Prostate gland (tissue), 2 donors: ENCODE measurements around the gene ZNRD2. TPM values are rescaled to one million over a fixed set of nuclear protein-coding genes. Genes with fewer than 3 reads are reported as not detected.

Source experiments
- DNase-seq: peaks from one replicate; pipeline ENCODE4 v3.0.0-alpha.2; 2019; ENCODE audit warnings: low spot score
- H3K27ac ChIP-seq, 2 donors: fragments of 200-600 bp; sonication (generic); 2 replicates each; pipeline ENCODE4 v1.5.1; 2017 to 2019
- H3K27me3 ChIP-seq: fragments of 200-600 bp; sonication (generic); replicated peaks from 2 replicates; pipeline ENCODE4 v1.5.1; 2019; ENCODE audit not compliant: insufficient read depth
- H3K36me3 ChIP-seq, 2 donors: fragments of 200-600 bp; sonication (generic); 1 replicate in 1 of 2; 2 replicates in 1 of 2; pipeline versions ENCODE4 v1.5.1 to v1.8.1; 2017 to 2019
- H3K4me1 ChIP-seq: fragments of 200-600 bp; sonication (generic); replicated peaks from 2 replicates; pipeline ENCODE4 v1.5.1; 2019
- H3K4me3 ChIP-seq, 2 donors: fragments of 200-600 bp; sonication (generic); 2 replicates each; pipeline ENCODE4 v1.5.1; 2017 to 2019
- H3K9me3 ChIP-seq: fragments of 200-600 bp; sonication (generic); 2 replicates; pipeline ENCODE4 v1.5.1; 2017
- POLR2A ChIP-seq: fragments of 450-650 bp; IDR thresholded peaks from one replicate; pipeline ENCODE4 v1.6.1; 2016; ENCODE audit warnings: antibody characterized with exemption, mild to moderate bottlenecking
- POLR2AphosphoS5 ChIP-seq: sonication (generic); formaldehyde crosslinking; IDR thresholded peaks from one replicate; pipeline ENCODE4 v1.6.1; 2017; ENCODE audit warnings: antibody characterized with exemption
- WGBS: methylation state at CpG from one replicate; pipeline ENCODE4 v1.1.5; 2018; 5-methylcytosine and 5-hydroxymethylcytosine counted together
- intact Hi-C: fragments of 100-400 bp; cut with DNase I; formaldehyde crosslinking; loops from one replicate; pipeline ENCODE4 v1.14.2; 2022
- total RNA-seq, 2 donors: library from RNA; depleted of rRNA; stranded (reverse); fragments of >200 nt; gene quantifications; one replicate each; pipeline ENCODE4 v1.1.0, GENCODE V29; 2016
- TF ChIP-seq, protein P1 (sequence below), 4 experiments: fragments of 200-600 bp in 2 of 4; fragments of 450-650 bp in 2 of 4; sonication (generic) in 2 of 4; IDR thresholded peaks; 1 replicate in 3 of 4; 2 replicates in 1 of 4; pipeline ENCODE4 v1.5.1; 2016 to 2019; ENCODE audit warnings: antibody characterized with exemption in 4 of 4, mild to moderate bottlenecking in 2 of 4, moderate library complexity in 2 of 4

ZNRD2 gene
- total RNA-seq, 2 donors from 2014 or later: 72.8 to 98.1 TPM

DNA sequence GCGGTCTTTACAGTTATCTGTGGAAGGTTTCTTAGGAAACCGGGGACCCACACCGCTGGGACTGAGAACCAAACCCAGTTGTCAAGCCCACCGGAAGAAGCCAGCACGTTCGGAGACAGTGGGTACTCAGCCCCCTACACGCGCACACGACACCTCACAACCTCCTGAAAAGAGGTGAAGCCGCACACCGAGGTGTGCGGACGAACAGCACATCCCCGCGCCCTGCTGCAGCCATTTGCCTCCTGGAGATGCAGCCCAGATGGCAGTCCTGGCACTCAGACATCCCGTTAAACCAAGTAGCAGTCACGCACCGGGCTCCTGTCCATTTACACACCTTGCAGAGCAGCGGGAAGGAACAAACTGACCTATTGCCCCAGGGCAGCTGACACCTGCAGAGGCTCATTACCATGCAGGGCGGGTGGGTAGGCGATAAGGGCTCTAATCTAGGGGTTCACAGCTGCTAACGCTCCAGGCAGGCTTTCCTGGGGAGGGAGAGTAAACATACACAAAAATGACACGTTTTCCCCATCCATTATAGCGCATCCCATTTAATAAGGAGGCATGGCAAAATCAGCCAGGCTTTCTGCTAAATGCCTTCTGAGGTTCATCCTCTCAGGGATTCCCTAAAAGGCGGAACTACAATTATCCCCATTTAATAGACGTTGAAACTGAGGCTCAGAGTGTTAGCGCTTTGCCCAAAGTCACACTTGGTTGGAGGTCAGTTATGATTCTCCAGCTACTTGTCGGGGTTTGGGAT is 4.7 kb downstream of the ZNRD2 start:
- peaks cover 34% of the 10 kb centered on the region for H3K4me1 ChIP-seq
- WGBS: 39% methylated on average over 22 of the region's 28 CpGs
- peak overlapping the region; percentile 74 to 78 for H3K4me3 ChIP-seq
- TF ChIP-seq POLR2AphosphoS5 (no peak), POLR2A (no peak)
- TF ChIP-seq, protein P1, sequence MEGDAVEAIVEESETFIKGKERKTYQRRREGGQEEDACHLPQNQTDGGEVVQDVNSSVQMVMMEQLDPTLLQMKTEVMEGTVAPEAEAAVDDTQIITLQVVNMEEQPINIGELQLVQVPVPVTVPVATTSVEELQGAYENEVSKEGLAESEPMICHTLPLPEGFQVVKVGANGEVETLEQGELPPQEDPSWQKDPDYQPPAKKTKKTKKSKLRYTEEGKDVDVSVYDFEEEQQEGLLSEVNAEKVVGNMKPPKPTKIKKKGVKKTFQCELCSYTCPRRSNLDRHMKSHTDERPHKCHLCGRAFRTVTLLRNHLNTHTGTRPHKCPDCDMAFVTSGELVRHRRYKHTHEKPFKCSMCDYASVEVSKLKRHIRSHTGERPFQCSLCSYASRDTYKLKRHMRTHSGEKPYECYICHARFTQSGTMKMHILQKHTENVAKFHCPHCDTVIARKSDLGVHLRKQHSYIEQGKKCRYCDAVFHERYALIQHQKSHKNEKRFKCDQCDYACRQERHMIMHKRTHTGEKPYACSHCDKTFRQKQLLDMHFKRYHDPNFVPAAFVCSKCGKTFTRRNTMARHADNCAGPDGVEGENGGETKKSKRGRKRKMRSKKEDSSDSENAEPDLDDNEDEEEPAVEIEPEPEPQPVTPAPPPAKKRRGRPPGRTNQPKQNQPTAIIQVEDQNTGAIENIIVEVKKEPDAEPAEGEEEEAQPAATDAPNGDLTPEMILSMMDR (IDR thresholded peaks at IDR 0.05): no peak
- intact Hi-C loops: loop anchor here (5.0 kb wide), 1 partner anchor 87 kb away; the partner anchor contains the start of gene RELA
- no peaks in the 10 kb centered on the region for H3K27me3 ChIP-seq
- peaks cover 0 to 2% of the 10 kb centered on the region in 2 donors for H3K36me3 ChIP-seq
- H3K27ac ChIP-seq: peak overlapping the region; percentile 87 to 96
- DNase-seq: no peak
- no peaks in the 10 kb centered on the region for H3K9me3 ChIP-seq

DNA sequence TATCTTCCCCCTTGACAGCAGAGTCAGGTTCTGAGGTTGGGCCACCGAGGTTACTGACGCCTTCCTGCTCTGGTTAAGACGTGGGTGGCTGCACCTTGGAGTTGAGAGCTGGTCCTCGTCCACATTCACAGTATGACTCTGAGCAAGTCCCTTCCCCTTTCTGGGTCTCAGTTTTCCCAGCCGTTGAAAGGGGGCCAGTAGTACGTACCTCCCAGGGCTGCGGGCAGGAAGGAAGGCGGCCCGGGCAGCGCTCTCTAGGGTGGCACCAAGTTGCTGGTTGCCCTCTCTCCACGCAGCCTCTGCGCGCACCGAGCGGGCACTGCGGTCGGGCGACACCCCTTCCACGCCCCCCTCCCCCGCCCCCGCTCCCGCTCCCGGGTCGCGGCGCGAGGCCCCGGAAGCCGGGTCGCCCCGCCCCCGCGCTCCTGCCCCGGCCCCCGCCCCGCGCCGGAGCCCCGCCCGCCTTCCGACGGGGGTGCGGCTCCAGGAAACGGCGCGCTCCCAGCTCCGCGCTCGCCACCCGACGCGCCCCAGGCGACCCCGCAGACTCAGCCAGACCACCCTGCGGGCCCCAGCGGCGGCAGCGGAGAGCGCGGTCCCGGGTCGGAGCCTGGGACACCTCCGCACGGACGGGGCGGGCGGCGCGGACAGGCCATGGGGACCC is 5.4 kb downstream of the ZNRD2 start, which contains the start of gene EHBP1L1:
TSS of gene EHBP1L1 (plus strand) at position 486 of the 664 bp plus-strand sequence. CDS start 250 bp downstream, outside the sequence.
- Histone ChIP-seq H3K27me3 (no peaks in the 10 kb centered on the region), H3K4me3 (peak within 1 kb of the TSS; percentile 74 to 78), H3K27ac (peak within 1 kb of the TSS; percentile 87 to 96), H3K36me3 (peaks cover 0 to 9% of the 10 kb centered on the region in 2 donors), H3K4me1 (peaks cover 33% of the 10 kb centered on the region), H3K9me3 (no peaks in the 10 kb centered on the region)
- intact Hi-C loops: loop anchor here (2.0 to 5.0 kb wide), 2 partner anchors 35 to 87 kb away; partner anchors contain the start of gene RELA
- DNase-seq: no peak
- TF ChIP-seq, protein P1 (IDR thresholded peaks at IDR 0.05): no peak
- TF ChIP-seq POLR2A: peak; percentile 47
- 7% methylated on average over 21 of the region's 69 CpGs for WGBS

DNA sequence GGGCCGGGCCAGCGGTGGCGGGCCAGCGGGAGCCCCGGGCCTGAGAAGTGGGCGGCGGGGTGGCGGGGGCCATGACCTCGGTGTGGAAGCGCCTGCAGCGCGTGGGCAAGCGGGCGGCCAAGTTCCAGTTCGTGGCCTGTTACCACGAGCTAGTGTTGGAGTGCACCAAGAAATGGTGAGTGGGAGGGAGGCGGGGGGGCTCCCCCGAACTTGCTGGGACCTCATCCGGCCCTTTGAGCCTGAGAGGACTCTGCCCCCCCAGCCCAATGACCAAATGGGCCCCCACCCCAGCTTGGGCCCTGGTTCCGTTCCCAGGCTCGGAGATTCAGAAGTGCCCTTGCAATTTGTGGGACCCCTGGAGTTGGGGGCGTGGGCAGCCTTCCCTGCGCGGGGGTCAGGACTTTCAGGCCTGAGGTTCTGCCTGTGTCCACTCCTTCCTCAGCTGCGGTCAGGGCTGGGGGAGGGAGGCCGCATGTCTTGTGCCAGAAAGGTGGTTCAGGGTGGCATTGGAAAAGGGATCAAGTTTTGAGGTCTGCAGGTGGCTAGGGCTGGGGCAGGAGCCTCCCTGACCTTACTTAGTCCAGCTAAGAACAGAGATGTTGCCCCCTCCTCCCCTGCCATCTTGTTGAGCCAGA is 6.1 kb downstream of the ZNRD2 start:
- DNase-seq: no peak
- peaks cover 27% of the 10 kb centered on the region for H3K4me1 ChIP-seq
- TF ChIP-seq, protein P1 (IDR thresholded peaks at IDR 0.05): no peak
- TF ChIP-seq POLR2AphosphoS5: no peak
- TF ChIP-seq POLR2A: no peak
- peak overlapping the region; percentile 87 to 96 for H3K27ac ChIP-seq
- H3K36me3 ChIP-seq: peaks cover 0 to 15% of the 10 kb centered on the region in 2 donors
- intact Hi-C loops: loop anchor here (2.0 to 5.0 kb wide), 2 partner anchors 34 to 86 kb away; partner anchors contain the start of gene RELA
- no peaks in the 10 kb centered on the region for H3K9me3 ChIP-seq
- WGBS: 12% methylated on average over 24 of the region's 26 CpGs
- no peaks in the 10 kb centered on the region for H3K27me3 ChIP-seq
- H3K4me3 ChIP-seq: peak overlapping the region; percentile 74 to 78

DNA sequence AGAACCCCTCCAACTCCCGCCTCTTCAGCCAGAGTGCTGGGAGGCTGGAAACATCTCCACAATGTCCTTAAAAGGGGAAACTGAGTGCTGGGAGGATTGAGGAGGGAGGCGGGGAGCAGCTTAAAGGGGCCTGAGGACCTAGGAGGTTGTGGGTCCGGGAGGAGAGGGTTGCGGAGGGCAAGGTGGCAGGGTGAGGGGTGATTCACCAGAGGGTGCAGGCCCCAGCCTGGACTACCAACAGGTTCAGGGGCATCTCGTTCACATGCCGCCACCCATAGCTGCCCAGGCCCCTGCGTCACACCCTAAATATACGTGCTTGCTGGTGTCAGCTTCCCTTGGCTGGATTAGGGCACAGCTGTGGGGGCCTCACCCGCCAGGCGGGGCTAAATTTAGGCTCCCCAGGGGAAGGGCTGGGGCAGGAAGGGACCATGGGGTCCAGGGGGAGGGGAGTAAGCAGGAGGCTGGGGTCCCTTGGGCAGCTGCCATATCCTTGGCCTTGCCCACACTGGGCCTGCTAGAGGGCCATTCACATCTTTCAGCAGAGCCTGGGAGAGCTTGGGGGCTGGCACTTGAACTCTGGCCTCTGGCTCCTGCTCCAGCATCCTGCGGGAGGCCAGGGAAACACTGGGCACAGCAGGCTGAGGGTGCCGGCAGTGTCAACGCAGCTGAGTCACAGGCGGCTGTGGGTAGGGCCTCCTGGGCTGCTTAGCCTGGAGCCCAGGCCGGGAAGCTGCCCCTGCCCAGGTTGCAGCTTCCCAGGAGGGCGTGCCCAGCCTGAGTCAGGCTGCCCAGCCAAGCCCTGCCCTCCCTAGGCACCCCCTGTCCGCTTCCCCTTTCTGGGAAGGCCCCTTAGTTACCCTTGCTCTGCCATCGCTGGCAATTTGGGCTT is 6.8 kb downstream of the ZNRD2 start:
- DNase-seq: no peak
- Histone ChIP-seq H3K36me3 (peaks cover 0 to 19% of the 10 kb centered on the region in 2 donors), H3K9me3 (no peaks in the 10 kb centered on the region), H3K27me3 (no peaks in the 10 kb centered on the region), H3K4me3 (peak overlapping the region; percentile 74 to 78), H3K27ac (peak overlapping the region; percentile 87 to 96), H3K4me1 (peaks cover 20% of the 10 kb centered on the region)
- intact Hi-C loops: loop anchor here (2.0 to 5.0 kb wide), 2 partner anchors 34 to 85 kb away; partner anchors contain the start of gene RELA
- WGBS: 36% methylated on average over 17 of the region's 18 CpGs
- TF ChIP-seq POLR2AphosphoS5 (no peak), POLR2A (peak; percentile 66)
- TF ChIP-seq, protein P1 (IDR thresholded peaks at IDR 0.05): no peak
